GM10266 (cell line): Measurements from ENCODE around the gene NAV1.

Source experiments
- DNase-seq: peaks from one replicate; pipeline ENCODE4 v3.0.0; 2012; ENCODE audit errors: extremely low spot score
- TF ChIP-seq, protein P1 (sequence below): IDR thresholded peaks from 2 replicates; pipeline ENCODE4 v1.5.1; 2012; ENCODE audit warnings: mild to moderate bottlenecking, low read depth; ENCODE audit not compliant: control insufficient read depth, insufficient read depth; ENCODE audit errors: missing control alignments

Gene NAV1

GRCh38 chr1:201551877-201552731, 13.2 kb downstream of the NAV1 start:
- DNase-seq = no peak
- TF ChIP-seq, protein P1, sequence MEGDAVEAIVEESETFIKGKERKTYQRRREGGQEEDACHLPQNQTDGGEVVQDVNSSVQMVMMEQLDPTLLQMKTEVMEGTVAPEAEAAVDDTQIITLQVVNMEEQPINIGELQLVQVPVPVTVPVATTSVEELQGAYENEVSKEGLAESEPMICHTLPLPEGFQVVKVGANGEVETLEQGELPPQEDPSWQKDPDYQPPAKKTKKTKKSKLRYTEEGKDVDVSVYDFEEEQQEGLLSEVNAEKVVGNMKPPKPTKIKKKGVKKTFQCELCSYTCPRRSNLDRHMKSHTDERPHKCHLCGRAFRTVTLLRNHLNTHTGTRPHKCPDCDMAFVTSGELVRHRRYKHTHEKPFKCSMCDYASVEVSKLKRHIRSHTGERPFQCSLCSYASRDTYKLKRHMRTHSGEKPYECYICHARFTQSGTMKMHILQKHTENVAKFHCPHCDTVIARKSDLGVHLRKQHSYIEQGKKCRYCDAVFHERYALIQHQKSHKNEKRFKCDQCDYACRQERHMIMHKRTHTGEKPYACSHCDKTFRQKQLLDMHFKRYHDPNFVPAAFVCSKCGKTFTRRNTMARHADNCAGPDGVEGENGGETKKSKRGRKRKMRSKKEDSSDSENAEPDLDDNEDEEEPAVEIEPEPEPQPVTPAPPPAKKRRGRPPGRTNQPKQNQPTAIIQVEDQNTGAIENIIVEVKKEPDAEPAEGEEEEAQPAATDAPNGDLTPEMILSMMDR = no peak

GRCh38 chr1:201552941-201553351, 14.0 kb downstream of the NAV1 start:
- no peak for DNase-seq
- TF ChIP-seq, protein P1 = no peak

GRCh38 chr1:201553496-201554189, 14.7 kb downstream of the NAV1 start:
- no peak for DNase-seq
- TF ChIP-seq, protein P1 = no peak

DNA sequence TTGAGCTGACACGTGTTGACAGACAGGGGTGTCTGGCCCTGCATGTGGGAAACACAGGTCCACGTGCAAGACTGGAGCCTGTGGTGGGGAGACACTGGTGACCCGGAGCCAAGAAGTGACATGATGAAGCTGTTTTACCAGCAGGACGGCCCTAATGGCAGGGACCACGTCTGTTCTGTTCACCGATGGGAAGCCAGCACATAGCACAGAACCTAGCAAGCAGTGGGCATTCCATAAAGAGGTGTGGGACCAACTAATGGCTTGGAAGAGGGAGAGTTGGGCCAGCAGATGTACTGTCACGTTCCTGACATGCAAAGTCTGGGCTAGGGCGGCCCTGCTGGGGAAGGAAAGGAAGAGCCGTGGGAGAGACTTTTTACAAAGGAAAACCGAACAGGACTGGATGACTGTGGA, 15.3 kb downstream of the NAV1 start:
- no peak for DNase-seq
- TF ChIP-seq, protein P1 = no peak

GRCh38 chr1:201554789-201555592, 16.1 kb downstream of the NAV1 start:
- TF ChIP-seq, protein P1 = no peak
- no peak for DNase-seq

GRCh38 chr1:201555593-201555945, 16.6 kb downstream of the NAV1 start:
- TF ChIP-seq, protein P1 = no peak
- no peak for DNase-seq
